GM23338 (cell line): ENCODE measurements around the gene SOX11. TPM values are rescaled to one million over a fixed set of nuclear protein-coding genes. Genes with fewer than 3 reads are reported as not detected.

Experiments
- CREB1 ChIP-seq: fragments of 250-450 bp; sonication (Bioruptor Pico); IDR thresholded peaks from 2 replicates; pipeline ENCODE4 v1.5.0; 2020; ENCODE audit warnings: low read depth, mild to moderate bottlenecking, moderate library complexity
- ZNF114 ChIP-seq: fragments of 250-450 bp; sonication (Bioruptor Pico); IDR thresholded peaks from 2 replicates; pipeline ENCODE4 v1.5.0; 2020; ENCODE audit warnings: mild to moderate bottlenecking, moderate library complexity
- ZNF462 ChIP-seq: fragments of 250-450 bp; sonication (Bioruptor Pico); IDR thresholded peaks from 2 replicates; pipeline ENCODE4 v1.5.0; 2020; ENCODE audit warnings: mild to moderate bottlenecking, moderate library complexity
- polyA plus RNA-seq: library from polyadenylated mRNA; unstranded; fragments of >200 nt; fragmentation: Nextera tagmentation; extraction: Ambion mirVana; gene quantifications from 2 replicates; pipeline ENCODE4 v1.2.1, GENCODE V29; 2016
- total RNA-seq: library from RNA; depleted of rRNA; stranded (reverse); fragments of >200 nt; shearing (Covaris generic); gene quantifications from 2 replicates; pipeline ENCODE4 v1.2.3, GENCODE V29; 2014

Gene SOX11
- total and polyA plus RNA-seq, 2 experiments from 2014 or later = 26.5 to 33.2 TPM

GRCh38 chr2:5749347-5749746 lies 57.2 kb downstream of the SOX11 start (continued):
- TF ChIP-seq ZNF462 (CRISPR knock-in tag) (no peak), CREB1 (CRISPR knock-in tag) (no peak), ZNF114 (CRISPR knock-in tag) (no peak)
